ENCODE measurements around the gene WIPF3.
"Not testable (repeated sequence)": the region's sequence is repeated elsewhere in the genome, so short reads cannot be mapped to it uniquely, and the experiment has no call there.

WIPF3 gene

DNA sequence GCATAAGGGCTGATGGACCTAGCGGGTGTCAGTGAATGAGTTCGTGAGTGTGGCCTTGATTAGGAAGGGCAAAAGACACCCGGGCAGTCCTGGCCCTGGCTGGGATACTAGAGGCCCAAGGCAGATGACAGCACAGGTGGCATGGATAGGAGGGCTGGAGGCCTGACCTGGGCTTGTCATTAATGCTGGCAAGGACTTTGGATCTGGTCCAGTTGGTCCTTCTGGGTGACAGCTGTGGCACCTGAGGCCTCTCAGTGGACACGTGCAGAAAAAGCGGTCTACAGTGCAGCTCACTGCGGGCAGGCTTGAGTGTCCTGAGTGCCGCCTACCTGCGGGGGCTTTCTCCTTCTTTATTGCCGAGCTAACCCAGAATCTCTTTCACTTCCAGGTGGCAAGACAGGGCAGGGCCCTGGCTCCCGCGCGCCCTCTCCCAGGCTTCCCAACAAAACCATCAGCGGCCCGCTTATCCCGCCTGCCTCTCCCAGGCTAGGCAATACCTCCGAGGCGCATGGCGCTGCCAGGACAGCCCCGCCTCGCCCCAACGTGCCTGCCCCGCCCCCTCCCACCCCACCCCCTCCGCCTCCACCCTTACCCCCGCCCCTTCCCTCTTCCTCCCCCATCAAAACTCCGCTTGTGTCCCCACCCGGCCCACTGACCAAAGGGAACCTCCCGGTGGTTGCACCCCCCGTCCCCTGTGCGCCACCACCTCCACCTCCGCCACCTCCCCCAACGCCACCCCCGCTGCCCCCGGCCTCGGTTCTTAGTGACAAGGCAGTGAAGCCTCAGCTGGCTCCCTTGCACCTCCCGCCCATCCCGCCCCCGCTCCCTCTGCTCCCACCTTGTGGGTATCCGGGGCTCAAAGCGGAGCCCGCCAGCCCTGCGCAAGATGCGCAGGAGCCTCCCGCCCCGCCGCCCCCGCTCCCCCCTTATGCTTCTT lies 77.4 kb downstream of the WIPF3 start:
- DNase-seq: no peak

DNA sequence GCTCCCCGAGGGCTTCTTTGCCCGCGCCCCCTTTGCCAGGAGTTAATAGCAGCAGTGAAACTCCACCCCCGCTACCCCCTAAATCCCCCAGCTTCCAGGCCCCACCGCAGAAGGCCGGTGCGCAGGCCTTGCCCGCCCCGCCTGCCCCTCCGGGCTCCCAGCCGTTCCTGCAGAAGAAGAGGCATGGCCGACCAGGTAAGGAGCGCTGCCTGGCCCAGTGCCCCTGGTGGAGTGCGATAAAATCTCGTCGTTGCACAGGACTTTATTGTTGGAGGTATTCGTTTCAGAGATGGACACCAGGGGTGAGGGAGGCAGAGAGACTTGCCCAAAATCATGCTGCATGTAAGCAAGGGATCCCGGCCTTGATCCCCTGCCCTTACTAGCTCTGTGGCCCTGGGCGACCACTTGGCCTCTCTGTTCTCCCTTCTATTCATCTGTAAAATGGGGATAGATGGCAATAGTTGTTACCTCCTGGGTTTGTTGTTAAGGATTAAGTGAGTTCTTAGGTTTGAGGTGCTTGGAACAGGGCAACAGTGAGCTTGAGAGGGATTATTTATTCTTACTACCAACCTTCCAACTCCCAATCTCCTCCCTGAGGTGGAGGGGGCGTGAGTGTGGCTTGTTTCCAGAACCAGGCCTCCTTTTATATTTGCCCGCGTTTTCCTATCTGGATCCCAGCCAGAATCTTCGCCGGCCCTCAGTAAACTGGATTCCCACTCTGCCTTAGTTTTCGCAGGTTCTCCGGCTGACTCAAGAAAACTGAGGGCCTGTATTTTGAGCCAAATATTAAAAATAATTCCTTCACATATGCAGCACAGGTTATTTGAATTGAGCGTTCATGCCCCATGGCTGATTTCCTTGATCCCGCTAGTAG lies 78.3 kb downstream of the WIPF3 start:
- no peak for DNase-seq

DNA sequence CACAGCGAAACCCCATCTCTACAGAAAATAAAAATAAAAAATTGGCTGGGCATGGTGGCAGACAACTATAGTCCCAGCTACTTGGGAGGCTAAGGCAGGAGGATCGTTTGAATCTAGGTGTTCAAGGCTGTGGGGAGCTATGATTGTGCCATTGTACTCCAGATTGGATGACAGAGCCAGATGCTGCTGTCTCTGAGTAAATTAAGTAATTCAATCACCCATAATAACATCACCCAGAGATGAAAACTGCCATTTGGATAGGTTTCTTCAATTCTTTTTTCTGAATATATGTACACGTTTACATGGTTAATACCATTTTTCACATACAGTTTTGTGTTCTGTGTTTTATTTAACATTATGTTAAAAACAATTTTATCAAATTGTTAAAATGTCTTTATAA lies 79.3 kb downstream of the WIPF3 start:
- no peak for DNase-seq

DNA sequence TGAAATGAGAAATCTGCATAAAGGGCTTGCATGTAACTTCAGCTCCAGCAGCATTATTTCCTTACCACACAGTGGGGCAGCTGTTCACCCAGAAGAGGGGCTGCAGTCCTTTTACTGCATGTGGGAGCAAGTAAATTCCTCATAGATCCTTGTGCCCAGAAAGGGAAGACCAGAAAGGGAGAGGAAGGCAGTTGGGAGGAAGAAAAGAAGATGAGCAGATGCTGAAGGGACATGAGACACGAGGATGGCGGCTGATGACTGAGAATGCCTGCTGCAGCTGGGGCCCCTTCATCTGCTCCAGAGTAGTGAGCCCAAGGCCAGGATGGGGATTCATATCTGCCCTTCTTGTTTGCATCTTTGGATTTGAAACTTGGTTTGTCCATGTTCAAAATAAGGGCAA lies 80.5 kb downstream of the WIPF3 start:
- no peak for DNase-seq

DNA sequence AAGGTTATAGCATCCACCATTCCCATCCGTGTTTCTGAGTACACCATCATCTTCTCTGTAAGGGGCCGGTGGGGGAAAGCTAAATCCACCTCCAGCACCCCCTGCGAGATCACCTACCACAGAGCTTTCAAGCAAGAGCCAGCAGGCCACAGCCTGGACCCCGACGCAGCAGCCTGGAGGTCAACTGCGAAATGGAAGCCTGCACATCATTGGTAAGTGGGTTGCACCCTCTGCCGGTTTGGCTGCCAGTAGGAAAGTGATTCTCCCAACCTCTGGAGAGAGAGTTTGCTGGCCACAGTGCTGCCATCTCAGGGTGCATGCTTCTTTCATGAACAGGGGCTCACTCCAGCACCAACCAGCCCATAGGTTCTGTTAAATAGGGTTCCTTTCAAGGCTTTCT lies 81.7 kb downstream of the WIPF3 start:
- no peak for DNase-seq

DNA sequence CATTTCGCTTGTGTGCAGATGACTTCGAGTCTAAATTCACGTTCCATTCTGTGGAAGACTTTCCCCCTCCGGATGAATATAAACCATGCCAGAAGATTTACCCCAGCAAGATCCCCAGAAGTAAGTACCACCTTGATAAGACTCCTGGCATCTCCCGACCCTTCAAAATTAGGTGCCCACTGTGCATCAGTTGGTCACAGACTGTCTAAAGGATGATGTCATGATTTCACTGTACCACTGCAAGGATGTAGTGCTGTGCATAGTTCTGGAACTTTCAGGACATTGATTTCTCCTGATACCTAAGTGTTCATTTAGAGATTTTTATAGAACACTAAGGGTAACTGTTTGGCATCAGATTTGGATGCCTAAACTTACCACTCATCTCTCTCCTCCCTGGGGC lies 83.0 kb downstream of the WIPF3 start:
- no peak for DNase-seq

DNA sequence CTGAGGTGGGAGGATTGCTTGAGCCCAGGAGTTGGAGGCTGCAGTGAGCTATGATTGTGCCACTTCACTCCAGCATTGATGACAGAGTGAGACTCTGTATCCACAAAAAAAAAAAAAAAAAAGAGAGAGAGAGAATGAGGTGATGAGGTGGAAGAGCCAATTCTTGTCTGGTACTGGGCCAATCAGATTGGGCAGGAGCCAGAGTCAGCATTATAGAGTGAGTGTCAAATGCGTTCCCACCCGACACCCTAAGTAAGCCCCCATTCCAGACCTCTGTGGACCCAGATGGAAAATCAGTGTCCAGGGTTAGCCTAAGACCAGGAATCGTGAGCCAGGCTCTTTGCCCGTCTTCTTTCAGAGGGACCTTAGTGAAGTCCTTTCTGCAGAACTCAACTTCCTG lies 83.9 kb downstream of the WIPF3 start:
- DNase-seq: no peak

DNA sequence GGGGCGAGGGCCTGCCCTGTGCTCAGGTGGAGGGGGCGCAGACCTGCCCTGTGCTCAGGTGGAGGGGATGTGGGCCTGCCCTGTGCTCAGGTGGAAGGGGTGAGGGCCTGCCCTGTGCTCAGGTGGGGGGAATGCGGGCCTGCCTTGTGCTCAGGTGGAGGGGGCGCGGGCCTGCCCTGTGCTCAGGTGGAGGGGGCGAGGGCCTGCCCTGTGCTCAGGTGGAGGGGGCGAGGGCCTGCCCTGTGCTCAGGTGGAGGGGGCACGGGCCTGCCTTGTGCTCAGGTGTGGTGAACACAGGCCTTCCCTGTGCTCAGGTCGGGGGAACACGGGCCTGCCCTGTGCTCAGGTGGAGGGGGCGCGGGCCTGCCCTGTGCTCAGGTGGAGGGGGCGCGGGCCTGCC lies 84.5 kb downstream of the WIPF3 start:
- DNase-seq: not testable (repeated sequence)

DNA sequence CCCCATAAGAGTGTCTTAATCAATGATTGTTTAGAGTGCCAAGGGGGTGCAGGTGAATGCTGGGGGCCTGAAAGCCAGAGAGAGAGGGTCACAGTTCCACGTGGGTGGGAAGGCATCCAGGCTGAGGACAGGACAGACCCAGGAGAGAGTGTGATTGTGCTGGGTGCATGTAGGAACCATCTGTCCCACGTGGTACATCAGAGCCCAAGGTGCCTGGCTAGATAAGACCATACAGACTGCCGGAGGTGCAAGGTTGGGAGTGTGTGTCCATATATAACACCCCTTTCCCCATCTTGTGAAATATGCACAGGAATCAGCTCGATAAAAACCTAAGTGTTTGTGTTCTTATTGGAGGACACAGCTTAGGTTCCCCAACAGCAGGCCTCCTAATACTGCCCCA lies 85.5 kb downstream of the WIPF3 start:
- DNase-seq: no peak

DNA sequence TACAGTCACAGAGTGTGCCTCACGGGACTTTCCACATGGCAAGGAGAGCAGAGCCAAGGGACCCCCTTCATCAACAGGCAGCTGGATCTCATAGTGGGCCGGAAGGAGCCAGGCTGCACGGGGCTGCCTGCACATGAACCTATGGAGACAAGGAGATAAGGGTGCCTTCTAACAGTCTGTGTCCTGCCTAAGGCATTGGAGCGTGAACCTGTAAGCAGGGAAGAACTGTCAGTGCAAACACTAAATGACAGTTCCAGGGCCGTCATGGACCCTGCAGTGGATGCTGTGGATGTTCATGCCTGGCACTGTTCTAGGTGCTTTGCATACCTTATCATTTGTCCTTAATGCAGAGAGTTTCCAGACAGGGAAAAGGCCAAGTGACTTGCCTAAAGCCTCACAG lies 85.9 kb downstream of the WIPF3 start:
- no peak for DNase-seq

DNA sequence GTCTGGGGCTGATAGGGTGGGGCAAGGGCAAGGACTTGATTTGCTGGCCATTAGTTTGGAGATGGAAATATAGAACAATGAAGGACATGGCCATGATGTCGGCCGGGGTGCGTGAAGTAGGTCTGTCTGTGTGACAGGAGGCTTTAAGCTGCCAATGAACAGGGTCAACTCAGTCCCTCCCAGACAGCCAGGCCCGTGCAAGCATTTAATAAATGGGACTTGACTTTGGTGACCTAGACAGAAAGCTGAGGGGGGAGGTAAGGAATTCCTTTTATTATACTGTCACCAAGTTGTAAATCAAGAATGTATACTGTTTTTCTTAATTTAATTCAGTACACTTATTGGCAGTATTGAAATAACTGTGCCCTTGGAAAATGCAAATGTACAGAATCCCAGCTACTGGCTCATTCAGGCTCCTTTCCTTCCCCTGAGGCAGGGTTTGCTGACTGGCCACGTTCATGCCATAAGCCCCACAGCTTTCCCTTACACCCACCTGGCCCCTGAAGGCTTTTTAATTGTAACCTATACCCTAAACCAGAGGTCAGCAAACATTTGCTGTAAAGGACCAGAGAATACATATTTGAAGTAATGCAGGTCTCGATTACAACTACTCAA lies 87.2 kb downstream of the WIPF3 start:
- no peak for DNase-seq

DNA sequence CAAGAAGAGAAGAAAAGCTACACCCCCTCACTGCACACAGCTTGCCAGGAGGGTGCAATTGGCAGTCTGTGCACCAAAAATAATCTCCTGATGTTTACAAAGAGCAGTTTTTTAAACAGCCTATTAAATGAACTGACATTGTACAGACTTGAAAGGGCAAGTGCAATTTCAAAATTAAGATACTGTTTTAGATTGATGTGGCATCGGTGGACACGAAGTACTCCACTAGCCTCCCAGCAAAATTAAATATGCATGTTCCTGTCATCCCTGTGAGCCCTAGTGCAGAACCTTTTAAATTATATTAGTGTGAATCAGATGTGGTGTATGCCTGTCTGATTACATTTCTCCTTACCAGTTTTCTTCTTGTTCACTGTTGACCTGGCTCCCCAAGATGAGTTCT lies 87.9 kb downstream of the WIPF3 start:
- no peak for DNase-seq

DNA sequence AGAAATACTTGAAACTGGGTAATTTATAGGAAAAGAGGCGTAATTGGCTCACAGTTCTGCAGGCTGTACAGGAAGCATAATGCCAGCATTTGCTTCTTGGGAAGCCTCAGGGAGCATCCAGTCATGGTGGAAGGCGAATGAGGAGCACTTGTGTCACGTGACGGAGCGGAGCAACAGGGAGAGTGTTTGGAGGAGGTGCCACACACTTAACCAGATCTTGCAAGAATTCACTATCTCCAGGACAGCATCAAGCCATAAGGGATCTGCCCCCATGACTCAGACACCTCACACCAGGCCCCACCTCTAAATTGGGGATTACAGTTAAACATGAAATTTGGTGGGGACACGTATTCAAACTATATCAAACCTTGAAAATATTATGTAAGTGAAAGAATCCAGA lies 89.3 kb downstream of the WIPF3 start:
- DNase-seq: no peak

DNA sequence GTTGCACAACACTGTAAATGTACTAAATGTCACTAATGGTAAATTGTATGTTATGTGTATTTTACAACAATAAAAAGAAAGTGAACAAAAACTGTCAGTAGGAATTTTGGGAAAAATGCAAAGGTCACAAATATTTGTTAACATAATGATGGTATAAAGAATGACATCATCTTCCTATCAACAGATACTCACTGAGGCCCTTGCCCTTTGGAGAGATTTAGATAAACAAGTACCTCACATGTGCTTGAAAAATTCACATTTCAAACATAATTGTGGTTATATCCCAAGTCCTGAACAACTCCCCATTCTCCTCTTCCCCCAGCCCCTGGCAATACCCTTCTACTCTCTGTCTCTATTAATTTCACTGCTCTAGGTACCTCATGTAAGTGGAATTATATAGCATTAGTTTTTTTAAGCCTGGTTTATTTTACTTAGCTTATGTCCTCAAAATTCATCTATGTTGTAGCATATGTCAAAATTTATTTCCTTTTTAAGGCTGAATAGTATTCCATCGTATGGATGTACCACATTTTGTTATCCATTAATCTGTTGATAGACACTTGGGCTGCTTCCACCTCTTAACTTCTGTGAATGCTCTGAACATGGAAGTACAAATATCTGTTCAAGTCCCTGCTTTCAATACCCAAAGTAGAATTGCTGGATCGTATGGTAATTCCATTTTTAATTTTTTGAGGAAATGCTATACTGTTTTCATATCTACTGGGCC lies 90.5 kb downstream of the WIPF3 start:
- DNase-seq: no peak

DNA sequence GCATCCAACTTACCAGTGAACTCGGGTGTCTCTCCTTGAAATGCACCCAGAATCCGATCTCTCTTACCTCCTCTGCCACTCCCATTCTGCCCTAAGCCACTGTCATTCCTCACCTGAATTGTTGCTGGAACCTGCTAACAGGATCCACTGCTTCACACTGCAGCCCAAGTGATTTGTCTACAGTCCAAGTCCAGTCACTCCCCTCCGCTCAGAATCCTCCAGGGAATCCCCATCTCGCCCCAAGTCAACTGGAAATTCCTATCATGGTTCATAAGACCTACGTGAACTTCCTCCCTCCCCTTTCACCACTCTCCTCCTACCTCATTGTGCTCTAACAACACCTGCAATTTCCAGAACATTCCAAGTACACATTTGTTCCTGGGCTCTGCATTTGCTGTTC lies 92.0 kb downstream of the WIPF3 start:
- no peak for DNase-seq

DNA sequence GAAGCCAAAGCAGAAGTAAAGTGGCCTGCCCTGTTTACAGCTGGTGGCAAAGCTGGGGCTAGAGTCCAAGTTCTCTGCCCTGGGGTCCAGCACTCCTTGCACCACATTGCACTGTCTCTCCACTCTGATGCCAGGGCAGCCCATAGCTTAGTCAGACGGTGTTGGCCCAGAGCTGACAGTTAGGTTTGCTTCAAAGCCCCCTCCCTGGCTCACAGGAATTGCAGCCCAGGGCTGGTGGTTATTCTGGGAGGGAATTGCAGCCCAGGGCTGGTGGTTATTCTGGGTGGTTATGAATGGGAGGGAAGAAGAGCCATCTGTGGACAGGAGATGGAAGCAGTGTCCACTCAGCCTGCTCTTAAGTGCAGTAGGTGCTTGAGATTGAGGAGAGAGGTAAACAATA lies 94.4 kb downstream of the WIPF3 start:
- DNase-seq: no peak

DNA sequence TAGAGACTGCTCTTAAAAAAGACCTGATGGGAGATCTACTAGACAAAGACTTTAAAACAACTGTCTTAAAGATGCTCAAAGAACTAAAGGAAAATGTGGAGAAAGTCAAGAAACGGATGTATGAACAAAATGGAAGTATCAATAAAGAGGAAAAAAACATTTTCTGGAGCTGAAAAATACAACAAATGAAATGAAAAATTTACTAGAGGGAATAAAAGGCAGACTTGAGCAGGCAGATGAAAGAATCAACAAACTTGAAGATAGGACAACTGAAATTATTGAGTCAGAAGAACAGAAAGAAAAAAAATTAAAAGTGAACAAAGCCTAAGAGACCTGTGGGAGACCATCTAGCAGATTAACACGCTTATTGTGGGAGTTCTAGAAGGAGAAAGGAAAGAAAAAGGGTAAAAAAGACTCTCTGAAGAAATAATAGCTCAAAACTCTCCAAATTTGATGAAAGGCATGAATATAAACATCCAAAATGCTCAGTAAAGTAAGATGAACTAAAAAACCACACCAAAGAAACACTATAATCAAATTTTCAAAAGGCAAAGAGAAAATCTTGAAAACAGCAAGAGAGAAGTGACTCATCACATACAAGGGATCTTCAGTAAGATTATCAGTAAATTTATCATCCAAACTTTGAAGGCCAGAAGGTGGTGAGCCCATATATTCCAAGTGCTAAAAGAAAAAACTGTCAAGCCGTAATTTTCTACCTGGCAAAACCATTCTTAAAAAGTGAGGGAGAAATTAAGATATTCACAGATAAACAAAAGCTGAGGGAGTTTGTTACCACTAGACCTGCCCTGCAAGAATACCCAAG lies 100.1 kb downstream of the WIPF3 start:
- no peak for DNase-seq

DNA sequence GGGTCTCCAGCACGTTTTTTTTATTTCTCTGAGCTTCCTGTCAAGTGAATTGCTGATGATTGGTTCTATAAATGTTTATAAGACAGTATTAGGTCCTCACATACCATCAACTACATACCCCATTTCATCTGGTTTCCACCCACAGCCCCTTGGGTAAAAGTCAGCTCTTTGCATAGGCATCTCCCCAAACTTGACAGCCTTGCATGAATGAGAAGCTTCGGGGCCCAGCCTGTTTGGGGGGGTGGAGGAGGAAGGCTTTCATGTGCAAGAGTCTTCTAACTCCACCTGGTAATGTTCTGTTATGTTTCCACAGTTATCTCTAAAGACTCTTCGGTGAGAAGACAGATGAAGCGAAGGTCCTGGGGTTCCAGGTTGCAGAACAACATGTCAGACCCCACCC lies 107.9 kb downstream of the WIPF3 start:
- DNase-seq: no peak

DNA sequence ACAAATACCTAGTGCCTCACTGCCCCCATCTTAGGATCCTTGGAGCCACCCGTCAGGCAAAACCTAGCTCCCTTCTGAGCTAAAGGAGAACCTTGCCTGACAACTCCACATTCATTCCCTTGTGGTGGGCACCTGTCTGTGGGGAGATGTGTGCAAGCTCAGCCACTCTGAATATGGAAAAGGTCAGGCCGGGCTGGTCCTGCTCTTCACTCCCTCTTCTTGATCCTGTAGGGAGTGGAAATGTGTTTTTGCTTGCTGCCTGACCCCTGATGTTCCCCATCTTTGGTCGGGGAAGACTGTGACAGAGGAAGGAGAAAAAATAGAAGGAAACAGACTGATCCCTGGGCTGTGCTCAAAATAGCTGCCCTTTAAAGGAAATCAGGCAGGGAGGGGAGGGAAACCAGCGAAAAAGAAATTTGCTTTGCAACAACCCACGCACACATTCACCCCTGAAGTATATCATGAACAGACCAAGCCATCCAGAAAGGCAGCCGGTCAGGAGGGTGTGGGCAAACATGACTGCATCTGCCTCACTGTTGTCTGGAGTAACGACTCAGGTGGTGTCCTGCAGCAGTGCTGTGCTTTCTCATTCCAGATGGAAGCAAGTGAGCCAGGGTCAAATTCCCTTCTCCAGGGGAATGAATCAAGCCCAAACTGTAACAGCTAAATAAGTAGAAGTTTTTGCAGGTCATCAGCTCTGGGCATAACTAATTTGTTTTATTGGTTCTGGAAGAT lies 109.3 kb downstream of the WIPF3 start:
- no peak for DNase-seq

DNA sequence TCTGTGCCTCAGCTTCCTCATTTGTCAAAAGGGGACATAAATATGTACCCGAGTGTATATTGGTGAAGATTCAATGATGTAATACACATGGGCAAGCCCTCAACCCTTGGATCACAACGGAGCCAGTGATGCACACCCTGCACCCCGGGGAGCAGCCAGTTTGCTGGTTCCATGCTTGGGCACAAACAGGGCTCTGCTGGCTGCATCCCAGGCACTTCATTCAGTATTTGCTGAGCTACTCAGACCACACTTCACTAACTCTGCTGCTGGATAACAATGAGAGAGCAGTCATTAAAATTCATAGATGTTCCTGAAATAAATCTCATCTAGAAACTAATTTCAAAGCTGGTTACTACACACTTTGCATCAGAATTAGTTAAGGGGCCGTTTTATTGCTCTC lies 111.3 kb downstream of the WIPF3 start:
- DNase-seq: no peak

DNA sequence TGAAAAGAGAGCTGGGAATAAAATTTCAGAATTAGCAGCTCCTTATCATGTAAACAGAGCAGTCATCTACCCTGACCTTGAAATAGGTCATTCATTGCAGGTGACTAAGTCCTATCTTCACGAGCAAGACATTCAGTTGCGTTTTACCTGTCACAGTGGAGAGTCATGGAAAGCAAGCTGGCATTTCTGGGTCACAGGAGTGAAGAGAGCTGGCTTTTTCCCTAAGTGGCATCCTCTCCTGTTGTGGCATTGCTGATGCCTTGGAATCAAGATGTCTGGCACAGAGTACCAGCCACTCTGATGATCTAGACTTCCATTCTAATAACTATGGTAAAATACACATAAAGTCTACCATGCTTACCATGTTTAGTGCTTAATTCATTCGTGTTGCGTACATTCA lies 112.5 kb downstream of the WIPF3 start:
- no peak for DNase-seq
